Fibroblast of the aortic adventitia (primary cell): ENCODE results near the gene GPR152. TPM values are rescaled to one million over a fixed set of nuclear protein-coding genes. Genes with fewer than 3 reads are reported as not detected.

Experiments
- DNase-seq: peaks from one replicate; pipeline ENCODE4 v3.0.0-alpha.2; 2010; ENCODE audit warnings: low read depth
- H3K4me3 ChIP-seq: 2 replicates; pipeline ENCODE4 v1.5.1; 2011; ENCODE audit warnings: low read depth, mild to moderate bottlenecking, control low read depth, low read length, moderate library complexity
- total RNA-seq: library from RNA; depleted of rRNA; stranded (reverse); fragments of >200 nt; gene quantifications from 2 replicates; pipeline ENCODE4 v1.2.3, GENCODE V29; 2012; ENCODE audit warnings: low replicate concordance
- TF ChIP-seq, protein P1 (sequence below): IDR thresholded peaks from 2 replicates; pipeline ENCODE4 v1.5.1; 2011; ENCODE audit warnings: mild to moderate bottlenecking, low read length, control low read depth, inconsistent platforms; ENCODE audit not compliant: insufficient read depth

The GPR152 gene, protein sequence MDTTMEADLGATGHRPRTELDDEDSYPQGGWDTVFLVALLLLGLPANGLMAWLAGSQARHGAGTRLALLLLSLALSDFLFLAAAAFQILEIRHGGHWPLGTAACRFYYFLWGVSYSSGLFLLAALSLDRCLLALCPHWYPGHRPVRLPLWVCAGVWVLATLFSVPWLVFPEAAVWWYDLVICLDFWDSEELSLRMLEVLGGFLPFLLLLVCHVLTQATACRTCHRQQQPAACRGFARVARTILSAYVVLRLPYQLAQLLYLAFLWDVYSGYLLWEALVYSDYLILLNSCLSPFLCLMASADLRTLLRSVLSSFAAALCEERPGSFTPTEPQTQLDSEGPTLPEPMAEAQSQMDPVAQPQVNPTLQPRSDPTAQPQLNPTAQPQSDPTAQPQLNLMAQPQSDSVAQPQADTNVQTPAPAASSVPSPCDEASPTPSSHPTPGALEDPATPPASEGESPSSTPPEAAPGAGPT
- total RNA-seq: not detected in 2 replicates

DNA sequence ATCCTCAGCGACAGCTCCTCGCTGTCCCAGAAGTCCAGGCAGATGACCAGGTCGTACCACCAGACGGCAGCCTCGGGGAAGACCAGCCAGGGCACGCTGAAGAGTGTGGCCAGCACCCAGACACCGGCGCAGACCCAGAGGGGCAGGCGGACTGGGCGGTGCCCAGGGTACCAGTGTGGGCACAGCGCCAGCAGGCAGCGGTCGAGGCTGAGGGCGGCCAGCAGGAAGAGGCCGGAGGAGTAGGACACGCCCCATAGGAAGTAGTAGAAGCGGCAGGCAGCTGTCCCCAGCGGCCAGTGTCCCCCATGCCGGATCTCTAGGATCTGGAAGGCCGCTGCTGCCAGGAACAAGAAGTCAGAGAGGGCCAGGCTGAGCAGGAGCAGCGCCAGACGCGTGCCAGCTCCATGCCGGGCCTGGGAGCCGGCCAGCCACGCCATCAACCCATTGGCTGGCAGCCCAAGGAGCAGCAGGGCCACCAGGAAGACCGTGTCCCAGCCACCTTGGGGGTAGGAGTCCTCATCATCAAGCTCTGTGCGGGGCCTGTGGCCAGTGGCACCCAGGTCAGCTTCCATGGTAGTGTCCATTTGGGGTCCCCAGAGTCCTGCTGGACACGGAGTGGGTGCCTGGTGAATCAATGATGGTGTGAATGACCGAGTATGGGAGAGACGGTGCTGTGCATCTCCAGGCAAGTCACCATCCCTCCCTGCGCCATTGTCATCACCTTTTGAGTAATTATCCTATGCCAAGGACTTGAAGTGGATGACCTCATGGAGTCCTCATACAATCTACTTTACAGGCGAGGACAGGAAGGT lies at the start of gene GPR152:
Gene GPR152, minus strand, starts transcription at position 589 of the 812 bp plus-strand sequence. Its CDS starts 5 bp downstream, at position 584.
- TF ChIP-seq, protein P1, sequence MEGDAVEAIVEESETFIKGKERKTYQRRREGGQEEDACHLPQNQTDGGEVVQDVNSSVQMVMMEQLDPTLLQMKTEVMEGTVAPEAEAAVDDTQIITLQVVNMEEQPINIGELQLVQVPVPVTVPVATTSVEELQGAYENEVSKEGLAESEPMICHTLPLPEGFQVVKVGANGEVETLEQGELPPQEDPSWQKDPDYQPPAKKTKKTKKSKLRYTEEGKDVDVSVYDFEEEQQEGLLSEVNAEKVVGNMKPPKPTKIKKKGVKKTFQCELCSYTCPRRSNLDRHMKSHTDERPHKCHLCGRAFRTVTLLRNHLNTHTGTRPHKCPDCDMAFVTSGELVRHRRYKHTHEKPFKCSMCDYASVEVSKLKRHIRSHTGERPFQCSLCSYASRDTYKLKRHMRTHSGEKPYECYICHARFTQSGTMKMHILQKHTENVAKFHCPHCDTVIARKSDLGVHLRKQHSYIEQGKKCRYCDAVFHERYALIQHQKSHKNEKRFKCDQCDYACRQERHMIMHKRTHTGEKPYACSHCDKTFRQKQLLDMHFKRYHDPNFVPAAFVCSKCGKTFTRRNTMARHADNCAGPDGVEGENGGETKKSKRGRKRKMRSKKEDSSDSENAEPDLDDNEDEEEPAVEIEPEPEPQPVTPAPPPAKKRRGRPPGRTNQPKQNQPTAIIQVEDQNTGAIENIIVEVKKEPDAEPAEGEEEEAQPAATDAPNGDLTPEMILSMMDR: no peak
- DNase-seq: no peak
- no peak within 1 kb of the TSS for H3K4me3 ChIP-seq

DNA sequence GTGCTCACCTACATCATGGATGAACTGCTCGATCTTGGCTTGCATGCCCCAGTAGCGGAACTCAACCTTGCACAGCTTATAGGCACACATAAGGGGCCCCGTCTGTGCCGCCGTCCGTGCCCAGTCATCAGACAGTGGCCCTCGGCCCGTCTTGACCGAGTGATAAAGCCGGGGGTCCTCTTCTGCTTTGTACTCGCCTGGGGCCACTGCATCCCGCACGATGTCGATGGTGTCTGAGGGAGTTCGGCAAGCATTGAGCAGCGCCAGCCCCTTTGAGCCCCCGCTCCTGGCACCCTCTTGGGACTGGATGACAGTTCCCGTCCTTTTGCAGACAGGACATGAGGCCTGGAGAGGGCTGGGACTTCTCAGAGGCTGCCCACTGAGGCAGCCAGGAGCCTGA lies 49.3 kb upstream of the GPR152 start:
- TF ChIP-seq, protein P1: no peak

DNA sequence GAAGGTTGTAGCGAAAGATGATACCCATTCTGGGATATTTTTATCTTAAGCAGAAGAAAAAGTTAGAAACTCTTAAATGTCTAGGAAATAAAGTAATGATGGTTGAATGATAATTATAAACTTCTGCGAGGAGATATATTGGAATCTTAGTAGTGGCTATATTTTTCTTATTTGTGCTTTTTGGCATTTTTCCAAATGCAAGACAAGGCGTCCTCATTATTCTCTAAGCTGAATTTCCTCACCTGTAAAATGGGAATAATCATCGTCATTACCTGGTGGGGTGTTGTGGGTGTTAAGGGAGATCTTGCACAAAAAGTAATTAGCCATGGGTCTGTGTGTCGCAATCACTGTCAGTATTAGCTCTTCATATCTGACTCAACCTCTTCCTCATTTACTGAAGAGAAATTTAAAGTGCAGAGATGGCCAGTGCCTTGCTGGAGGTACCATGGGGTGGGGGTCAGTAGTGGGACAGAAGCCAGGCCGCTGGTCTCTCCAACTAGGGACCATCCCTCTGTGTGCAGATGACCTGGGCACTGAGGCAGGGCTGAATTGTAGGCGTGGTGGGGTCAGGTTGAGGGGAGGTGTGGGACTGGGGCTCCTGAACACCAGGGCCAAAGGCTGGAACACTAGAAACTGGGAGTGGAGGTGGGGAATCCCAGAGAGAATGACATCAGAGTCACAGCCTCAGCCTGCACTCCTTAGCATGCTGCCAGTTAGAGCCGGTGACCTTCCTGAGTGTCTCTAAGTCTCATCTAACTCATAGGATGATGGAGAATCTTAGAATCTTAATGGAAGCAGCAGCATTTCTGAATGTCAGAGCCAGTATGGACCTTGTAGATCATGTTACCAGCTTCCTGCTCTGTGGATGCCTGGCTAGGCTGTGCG lies 48.5 kb upstream of the GPR152 start:
- DNase-seq: no peak
- TF ChIP-seq, protein P1: no peak

More for the DNA sequence above, 49.3 kb upstream of the GPR152 start:
- no peak for DNase-seq
- H3K4me3 ChIP-seq: no peak overlapping the region

GRCh38 chr11:67500484-67500821 lies 47.9 kb upstream of the GPR152 start:
- no peak for DNase-seq
- TF ChIP-seq, protein P1: no peak
- H3K4me3 ChIP-seq: no peak overlapping the region

More for the DNA sequence above, 48.5 kb upstream of the GPR152 start:
- H3K4me3 ChIP-seq: no peak overlapping the region

- H3K4me3 ChIP-seq: no peak overlapping the region
- DNase-seq: no peak
- TF ChIP-seq, protein P1: no peak
Observed at GRCh38 chr11:67499808-67500483, 47.4 kb upstream of the GPR152 start.
